CD8-positive, alpha-beta memory T cell (primary cell): ENCODE measurements around the gene TUBB8. TPM values are rescaled to one million over a fixed set of nuclear protein-coding genes. Genes with fewer than 3 reads are reported as not detected.
A peak's percentile ranks its signal among the peaks of the same experiment; 100 is the strongest.
"Not testable (repeated sequence)": the region's sequence is repeated elsewhere in the genome, so short reads cannot be mapped to it uniquely, and the experiment has no call there.

Source experiments
- CTCF ChIA-PET: fragments of 350-600 bp; sonication (Branson Sonifier 250); formaldehyde crosslinking; loops from one replicate; lab custom pipeline; 2021; ENCODE audit warnings: antibody characterized with exemption; lab: Charles Lee
- POLR2A ChIA-PET: fragments of 350-600 bp; sonication (Branson Sonifier 250); formaldehyde crosslinking; loops from one replicate; lab custom pipeline; 2021; ENCODE audit warnings: antibody characterized with exemption; lab: Charles Lee
- DNase-seq, 5 donors: peaks; one replicate each; pipeline versions ENCODE4 v3.0.0 to v3.0.0-alpha.2; 2020 to 2022; ENCODE audit warnings: mixed read lengths in 1 of 5
- H3K27ac ChIP-seq: one replicate; pipeline ENCODE4 v1.7.0; 2013; ENCODE audit warnings: low read depth, mild to moderate bottlenecking, low read length, moderate library complexity
- H3K27me3 ChIP-seq: 2 replicates; pipeline ENCODE4 v1.7.0; 2013; ENCODE audit warnings: low read length, mild to moderate bottlenecking; ENCODE audit not compliant: insufficient read depth, poor library complexity, severe bottlenecking
- H3K36me3 ChIP-seq: 2 replicates; pipeline ENCODE4 v1.7.0; 2013; ENCODE audit warnings: mild to moderate bottlenecking, low read length, moderate library complexity; ENCODE audit not compliant: insufficient read depth
- H3K4me1 ChIP-seq: 2 replicates; pipeline ENCODE4 v1.7.0; 2013; ENCODE audit warnings: mild to moderate bottlenecking, low read length, moderate library complexity; ENCODE audit not compliant: insufficient read depth
- H3K4me3 ChIP-seq: 2 replicates; pipeline ENCODE4 v1.7.0; 2013; ENCODE audit warnings: mild to moderate bottlenecking, low read length
- H3K9me3 ChIP-seq: 2 replicates; pipeline ENCODE4 v1.7.0; 2013; ENCODE audit warnings: mild to moderate bottlenecking, low read length
- H3K27ac Mint-ChIP-seq, 8 donors: one replicate each; pipeline ENCODE4 v1.8.0; 2020 to 2021; ENCODE audit warnings: mixed read lengths in 8 of 8, mild to moderate bottlenecking in 6 of 8, inconsistent platforms in 3 of 8, moderate library complexity in 3 of 8
- H3K27me3 Mint-ChIP-seq, 2 donors: one replicate each; pipeline ENCODE4 v1.8.0; 2020 to 2021; ENCODE audit warnings: mixed read lengths in 2 of 2, mild to moderate bottlenecking in 1 of 2, moderate library complexity in 1 of 2
- H3K36me3 Mint-ChIP-seq, 3 donors: one replicate each; pipeline ENCODE4 v1.8.0; 2020 to 2021; ENCODE audit warnings: mixed read lengths in 3 of 3, inconsistent platforms in 1 of 3, mild to moderate bottlenecking in 1 of 3
- H3K4me1 Mint-ChIP-seq, 3 donors: one replicate each; pipeline ENCODE4 v1.8.0; 2020 to 2021; ENCODE audit warnings: mixed read lengths in 3 of 3, inconsistent platforms in 1 of 3, mild to moderate bottlenecking in 1 of 3
- H3K4me3 Mint-ChIP-seq, 7 donors: one replicate each; pipeline ENCODE4 v1.8.0; 2020 to 2021; ENCODE audit warnings: mixed read lengths in 7 of 7, mild to moderate bottlenecking in 6 of 7, moderate library complexity in 4 of 7, inconsistent platforms in 2 of 7
- H3K9me3 Mint-ChIP-seq, 5 donors: one replicate each; pipeline ENCODE4 v1.8.0; 2020 to 2022; ENCODE audit warnings: mixed read lengths in 5 of 5, mild to moderate bottlenecking in 3 of 5, moderate library complexity in 2 of 5, inconsistent platforms in 1 of 5
- polyA plus RNA-seq: library from polyadenylated mRNA; unstranded; fragments of 300-500 nt; fragmentation: Illumina TruSeq; gene quantifications from one replicate; pipeline ENCODE4 v1.2.3, GENCODE V29; 2021
- total RNA-seq, 2 experiments: library from RNA; stranded (reverse); gene quantifications; one replicate each; pipeline ENCODE4 v1.2.3, GENCODE V29; 2021

TUBB8 gene
- total and polyA plus RNA-seq, 3 experiments from 2014 or later = not detected

- Mint-ChIP-seq H3K9me3 (peaks cover 0 to 2% (median 0%) of the 10 kb centered on the region in 5 donors), H3K4me1 (peaks cover 0 to 2% (median 0%) of the 10 kb centered on the region in 3 donors), H3K27me3 (peaks cover 11 to 44% of the 10 kb centered on the region in 2 donors), H3K36me3 (no peaks in the 10 kb centered on the region), H3K4me3 (peak overlapping the region in 1 of 7 donors; percentile 40), H3K27ac (no peak overlapping the region)
- H3K4me3 ChIP-seq = no peak overlapping the region
- CTCF ChIA-PET = no interaction called here
- no peak overlapping the region for H3K27ac ChIP-seq
- H3K36me3 ChIP-seq = no peaks in the 10 kb centered on the region
- H3K4me1 ChIP-seq = no peaks in the 10 kb centered on the region
- H3K9me3 ChIP-seq = no peaks in the 10 kb centered on the region
- POLR2A ChIA-PET = no interaction called here
- no peak for DNase-seq
- peaks cover 5% of the 10 kb centered on the region for H3K27me3 ChIP-seq
Measured at GRCh38 chr10:79532-80215, 30.6 kb upstream of the TUBB8 start.

- H3K27ac ChIP-seq = no peak overlapping the region
- peaks cover 0 to 6% (median 4%) of the 10 kb centered on the region in 3 donors for H3K4me1 Mint-ChIP-seq
- H3K27ac Mint-ChIP-seq = no peak overlapping the region
- H3K36me3 ChIP-seq = no peaks in the 10 kb centered on the region
- ChIA-PET POLR2A (no interaction called here), CTCF (no interaction called here)
- H3K4me1 ChIP-seq = no peaks in the 10 kb centered on the region
- no peaks in the 10 kb centered on the region for H3K9me3 ChIP-seq
- peaks cover 16 to 38% of the 10 kb centered on the region in 2 donors for H3K27me3 Mint-ChIP-seq
- no peak for DNase-seq
- no peak overlapping the region for H3K4me3 ChIP-seq
- peak overlapping the region in 1 of 7 donors; percentile 40 for H3K4me3 Mint-ChIP-seq
- peaks cover 0 to 2% (median 0%) of the 10 kb centered on the region in 5 donors for H3K9me3 Mint-ChIP-seq
- no peaks in the 10 kb centered on the region for H3K36me3 Mint-ChIP-seq
- H3K27me3 ChIP-seq = peaks cover 5% of the 10 kb centered on the region
Measured at GRCh38 chr10:78556-78955, 29.5 kb upstream of the TUBB8 start.

- H3K27ac Mint-ChIP-seq, H3K4me3 ChIP-seq, H3K4me1 Mint-ChIP-seq, DNase-seq, POLR2A ChIA-PET, H3K27me3 ChIP-seq, H3K36me3 ChIP-seq, H3K27ac ChIP-seq, H3K9me3 Mint-ChIP-seq, H3K36me3 Mint-ChIP-seq, H3K4me1 ChIP-seq, H3K9me3 ChIP-seq: not testable (repeated sequence)
- CTCF ChIA-PET = interaction anchor here (1.0 to 1.2 kb wide), 2 partner anchors 10 to 15 kb away, joined by 3 to 5 read pairs; no protein-coding TSS in a partner anchor
- Mint-ChIP-seq H3K4me3 (peak overlapping the region; percentile 31 to 80 (median 71)), H3K27me3 (peaks cover 6 to 18% of the 10 kb centered on the region in 2 donors)
Measured at GRCh38 chr10:74266-74621, 25.1 kb upstream of the TUBB8 start.

GRCh38 chr10:73543-74265 lies 24.6 kb upstream of the TUBB8 start:
- H3K36me3 Mint-ChIP-seq, H3K27ac Mint-ChIP-seq, H3K9me3 Mint-ChIP-seq, H3K27me3 ChIP-seq, H3K9me3 ChIP-seq, H3K4me1 Mint-ChIP-seq, H3K4me3 ChIP-seq, POLR2A ChIA-PET, H3K27ac ChIP-seq, H3K4me1 ChIP-seq, H3K36me3 ChIP-seq: not testable (repeated sequence)
- Mint-ChIP-seq H3K4me3 (peak overlapping the region; percentile 31 to 80 (median 71)), H3K27me3 (peaks cover 4 to 18% of the 10 kb centered on the region in 2 donors)
- DNase-seq = peak in 4 of 5 donors; percentile 8 to 52 (median 23)
- CTCF ChIA-PET = interaction anchor here (1.0 to 1.2 kb wide), 2 partner anchors 11 to 16 kb away, joined by 3 to 5 read pairs; no protein-coding TSS in a partner anchor

GRCh38 chr10:68156-68555 lies 19.1 kb upstream of the TUBB8 start:
- H3K27me3 ChIP-seq, H3K4me1 Mint-ChIP-seq, POLR2A ChIA-PET, H3K4me1 ChIP-seq, H3K4me3 ChIP-seq, H3K27ac ChIP-seq, H3K36me3 ChIP-seq, DNase-seq, H3K27ac Mint-ChIP-seq, H3K36me3 Mint-ChIP-seq, H3K4me3 Mint-ChIP-seq, H3K9me3 Mint-ChIP-seq, CTCF ChIA-PET, H3K9me3 ChIP-seq: not testable (repeated sequence)
- peaks cover 5 to 19% of the 10 kb centered on the region in 2 donors for H3K27me3 Mint-ChIP-seq

- H3K27ac Mint-ChIP-seq, H3K4me3 ChIP-seq, POLR2A ChIA-PET, H3K4me3 Mint-ChIP-seq, H3K9me3 ChIP-seq, H3K9me3 Mint-ChIP-seq, CTCF ChIA-PET, H3K27me3 ChIP-seq, H3K4me1 Mint-ChIP-seq, H3K4me1 ChIP-seq, DNase-seq, H3K27ac ChIP-seq, H3K36me3 ChIP-seq, H3K36me3 Mint-ChIP-seq: not testable (repeated sequence)
- peaks cover 4 to 11% of the 10 kb centered on the region in 2 donors for H3K27me3 Mint-ChIP-seq
Measured at GRCh38 chr10:49926-50325, 830 bp upstream of the TUBB8 start.

- H3K4me3 Mint-ChIP-seq, H3K4me1 ChIP-seq, H3K9me3 ChIP-seq, CTCF ChIA-PET, DNase-seq, POLR2A ChIA-PET, H3K27ac ChIP-seq, H3K4me1 Mint-ChIP-seq, H3K4me3 ChIP-seq, H3K36me3 Mint-ChIP-seq, H3K9me3 Mint-ChIP-seq, H3K27me3 ChIP-seq, H3K27ac Mint-ChIP-seq, H3K36me3 ChIP-seq: not testable (repeated sequence)
- H3K27me3 Mint-ChIP-seq = peaks cover 4 to 11% of the 10 kb centered on the region in 2 donors
Measured at GRCh38 chr10:47864-48263, 1.2 kb downstream of the TUBB8 start.

GRCh38 chr10:13315-13635 lies 35.8 kb downstream of the TUBB8 start:
- H3K4me1 Mint-ChIP-seq, H3K27ac Mint-ChIP-seq, H3K4me3 Mint-ChIP-seq, H3K4me3 ChIP-seq, H3K27me3 ChIP-seq, H3K4me1 ChIP-seq, CTCF ChIA-PET, H3K9me3 Mint-ChIP-seq, H3K36me3 Mint-ChIP-seq, H3K9me3 ChIP-seq, H3K27ac ChIP-seq, DNase-seq, H3K27me3 Mint-ChIP-seq, H3K36me3 ChIP-seq, POLR2A ChIA-PET: not testable (repeated sequence)
